ENCODE results near the gene ADGRD1.

The ADGRD1 gene

DNA sequence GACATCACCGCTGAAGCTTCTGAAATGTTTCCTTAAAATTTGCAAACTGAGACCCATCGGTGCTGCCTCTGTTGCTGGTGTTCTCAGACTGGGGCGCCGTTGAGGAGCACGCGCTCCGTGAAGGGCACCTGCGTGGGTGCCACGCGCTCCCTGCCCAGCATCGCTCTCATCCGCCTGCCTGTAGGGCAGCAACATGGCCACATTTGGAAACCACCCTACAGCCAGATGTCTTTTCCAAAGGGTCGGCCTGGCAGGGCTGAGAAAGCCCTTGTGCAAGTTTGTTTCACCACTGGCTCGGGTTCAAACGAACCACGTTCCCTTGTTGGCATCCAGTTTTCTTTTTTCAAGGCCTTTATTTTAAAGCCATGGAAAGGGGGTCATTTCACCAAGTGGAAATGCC, 13.9 kb downstream of the ADGRD1 start:
- TF ChIP-seq GLIS3 (CRISPR knock-in tag; IDR thresholded peaks at IDR 0.05) (no peak), TOX (CRISPR knock-in tag; IDR thresholded peaks at IDR 0.05; ENCODE audit: borderline replicate concordance) (no peak), TCF4 (CRISPR knock-in tag; IDR thresholded peaks at IDR 0.05; ENCODE audit: borderline replicate concordance) (no peak), ZFP30 (CRISPR knock-in tag; IDR thresholded peaks at IDR 0.05) (no peak), ZNF70 (CRISPR knock-in tag; IDR thresholded peaks at IDR 0.05) (no peak), ZNF8 (CRISPR knock-in tag; IDR thresholded peaks at IDR 0.05) (no peak), ISL1 (CRISPR knock-in tag; IDR thresholded peaks at IDR 0.05) (no peak), ZC3H10 (CRISPR knock-in tag; IDR thresholded peaks at IDR 0.05) (no peak), PPARA (CRISPR knock-in tag; IDR thresholded peaks at IDR 0.05; ENCODE audit: borderline replicate concordance) (no peak), ESRRG (CRISPR knock-in tag; IDR thresholded peaks at IDR 0.05) (no peak), ZNF565 (CRISPR knock-in tag; conservative IDR thresholded peaks at IDR 0.05; ENCODE audit: low read depth) (no peak), RARB (CRISPR knock-in tag; IDR thresholded peaks at IDR 0.05) (no peak), SNAI2 (CRISPR knock-in tag; IDR thresholded peaks at IDR 0.05) (no peak), ARNTL (CRISPR knock-in tag; IDR thresholded peaks at IDR 0.05; ENCODE audit: borderline replicate concordance, low read depth) (no peak), OSR1 (CRISPR knock-in tag; IDR thresholded peaks at IDR 0.05) (no peak)
- TF ChIP-seq, protein P1, sequence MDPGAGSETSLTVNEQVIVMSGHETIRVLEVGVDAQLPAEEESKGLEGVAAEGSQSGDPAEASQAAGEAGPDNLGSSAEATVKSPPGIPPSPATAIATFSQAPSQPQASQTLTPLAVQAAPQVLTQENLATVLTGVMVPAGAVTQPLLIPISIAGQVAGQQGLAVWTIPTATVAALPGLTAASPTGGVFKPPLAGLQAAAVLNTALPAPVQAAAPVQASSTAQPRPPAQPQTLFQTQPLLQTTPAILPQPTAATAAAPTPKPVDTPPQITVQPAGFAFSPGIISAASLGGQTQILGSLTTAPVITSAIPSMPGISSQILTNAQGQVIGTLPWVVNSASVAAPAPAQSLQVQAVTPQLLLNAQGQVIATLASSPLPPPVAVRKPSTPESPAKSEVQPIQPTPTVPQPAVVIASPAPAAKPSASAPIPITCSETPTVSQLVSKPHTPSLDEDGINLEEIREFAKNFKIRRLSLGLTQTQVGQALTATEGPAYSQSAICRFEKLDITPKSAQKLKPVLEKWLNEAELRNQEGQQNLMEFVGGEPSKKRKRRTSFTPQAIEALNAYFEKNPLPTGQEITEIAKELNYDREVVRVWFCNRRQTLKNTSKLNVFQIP (CRISPR knock-in tag; IDR thresholded peaks at IDR 0.05; ENCODE audit: borderline replicate concordance, low read depth): no peak
- TF ChIP-seq, protein P2, sequence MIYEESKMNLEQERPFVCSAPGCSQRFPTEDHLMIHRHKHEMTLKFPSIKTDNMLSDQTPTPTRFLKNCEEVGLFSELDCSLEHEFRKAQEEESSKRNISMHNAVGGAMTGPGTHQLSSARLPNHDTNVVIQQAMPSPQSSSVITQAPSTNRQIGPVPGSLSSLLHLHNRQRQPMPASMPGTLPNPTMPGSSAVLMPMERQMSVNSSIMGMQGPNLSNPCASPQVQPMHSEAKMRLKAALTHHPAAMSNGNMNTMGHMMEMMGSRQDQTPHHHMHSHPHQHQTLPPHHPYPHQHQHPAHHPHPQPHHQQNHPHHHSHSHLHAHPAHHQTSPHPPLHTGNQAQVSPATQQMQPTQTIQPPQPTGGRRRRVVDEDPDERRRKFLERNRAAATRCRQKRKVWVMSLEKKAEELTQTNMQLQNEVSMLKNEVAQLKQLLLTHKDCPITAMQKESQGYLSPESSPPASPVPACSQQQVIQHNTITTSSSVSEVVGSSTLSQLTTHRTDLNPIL (CRISPR knock-in tag; IDR thresholded peaks at IDR 0.05; ENCODE audit: low read depth): no peak
- TF ChIP-seq, protein P3, sequence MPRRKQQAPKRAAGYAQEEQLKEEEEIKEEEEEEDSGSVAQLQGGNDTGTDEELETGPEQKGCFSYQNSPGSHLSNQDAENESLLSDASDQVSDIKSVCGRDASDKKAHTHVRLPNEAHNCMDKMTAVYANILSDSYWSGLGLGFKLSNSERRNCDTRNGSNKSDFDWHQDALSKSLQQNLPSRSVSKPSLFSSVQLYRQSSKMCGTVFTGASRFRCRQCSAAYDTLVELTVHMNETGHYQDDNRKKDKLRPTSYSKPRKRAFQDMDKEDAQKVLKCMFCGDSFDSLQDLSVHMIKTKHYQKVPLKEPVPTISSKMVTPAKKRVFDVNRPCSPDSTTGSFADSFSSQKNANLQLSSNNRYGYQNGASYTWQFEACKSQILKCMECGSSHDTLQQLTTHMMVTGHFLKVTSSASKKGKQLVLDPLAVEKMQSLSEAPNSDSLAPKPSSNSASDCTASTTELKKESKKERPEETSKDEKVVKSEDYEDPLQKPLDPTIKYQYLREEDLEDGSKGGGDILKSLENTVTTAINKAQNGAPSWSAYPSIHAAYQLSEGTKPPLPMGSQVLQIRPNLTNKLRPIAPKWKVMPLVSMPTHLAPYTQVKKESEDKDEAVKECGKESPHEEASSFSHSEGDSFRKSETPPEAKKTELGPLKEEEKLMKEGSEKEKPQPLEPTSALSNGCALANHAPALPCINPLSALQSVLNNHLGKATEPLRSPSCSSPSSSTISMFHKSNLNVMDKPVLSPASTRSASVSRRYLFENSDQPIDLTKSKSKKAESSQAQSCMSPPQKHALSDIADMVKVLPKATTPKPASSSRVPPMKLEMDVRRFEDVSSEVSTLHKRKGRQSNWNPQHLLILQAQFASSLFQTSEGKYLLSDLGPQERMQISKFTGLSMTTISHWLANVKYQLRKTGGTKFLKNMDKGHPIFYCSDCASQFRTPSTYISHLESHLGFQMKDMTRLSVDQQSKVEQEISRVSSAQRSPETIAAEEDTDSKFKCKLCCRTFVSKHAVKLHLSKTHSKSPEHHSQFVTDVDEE (CRISPR knock-in tag; IDR thresholded peaks at IDR 0.05): no peak
- TF ChIP-seq, protein P4, sequence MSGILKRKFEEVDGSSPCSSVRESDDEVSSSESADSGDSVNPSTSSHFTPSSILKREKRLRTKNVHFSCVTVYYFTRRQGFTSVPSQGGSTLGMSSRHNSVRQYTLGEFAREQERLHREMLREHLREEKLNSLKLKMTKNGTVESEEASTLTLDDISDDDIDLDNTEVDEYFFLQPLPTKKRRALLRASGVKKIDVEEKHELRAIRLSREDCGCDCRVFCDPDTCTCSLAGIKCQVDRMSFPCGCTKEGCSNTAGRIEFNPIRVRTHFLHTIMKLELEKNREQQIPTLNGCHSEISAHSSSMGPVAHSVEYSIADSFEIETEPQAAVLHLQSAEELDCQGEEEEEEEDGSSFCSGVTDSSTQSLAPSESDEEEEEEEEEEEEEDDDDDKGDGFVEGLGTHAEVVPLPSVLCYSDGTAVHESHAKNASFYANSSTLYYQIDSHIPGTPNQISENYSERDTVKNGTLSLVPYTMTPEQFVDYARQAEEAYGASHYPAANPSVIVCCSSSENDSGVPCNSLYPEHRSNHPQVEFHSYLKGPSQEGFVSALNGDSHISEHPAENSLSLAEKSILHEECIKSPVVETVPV (CRISPR knock-in tag; IDR thresholded peaks at IDR 0.05): no peak
- no peak for ATAC-seq

DNA sequence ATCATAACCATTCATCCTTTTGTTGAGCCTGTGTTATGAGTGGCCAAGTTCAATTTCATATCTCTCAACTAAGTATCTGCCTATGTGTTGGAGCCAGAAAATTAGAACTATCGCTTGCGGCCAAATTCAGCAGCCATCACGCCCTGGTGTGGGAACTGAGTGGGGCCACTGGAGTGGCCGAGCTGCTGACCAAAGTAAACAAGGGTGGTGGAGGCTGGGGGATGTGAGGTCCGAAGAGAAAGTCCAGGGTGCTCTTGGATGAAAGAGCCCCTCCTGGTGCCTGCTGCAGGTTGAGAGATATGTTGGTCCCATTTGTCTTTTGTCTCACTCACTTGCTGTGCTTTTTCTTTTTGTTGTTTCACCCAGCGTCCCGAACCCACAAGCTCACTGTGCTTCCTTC, 14.9 kb downstream of the ADGRD1 start:
- ATAC-seq: no peak
- TF ChIP-seq, protein P2 (CRISPR knock-in tag; IDR thresholded peaks at IDR 0.05; ENCODE audit: low read depth): no peak
- TF ChIP-seq ZFP30 (CRISPR knock-in tag; IDR thresholded peaks at IDR 0.05) (no peak), ESRRG (CRISPR knock-in tag; IDR thresholded peaks at IDR 0.05) (no peak), ZC3H10 (CRISPR knock-in tag; IDR thresholded peaks at IDR 0.05) (no peak), CSDC2 (CRISPR knock-in tag; IDR thresholded peaks at IDR 0.05) (no peak), SNAI2 (CRISPR knock-in tag; IDR thresholded peaks at IDR 0.05) (no peak), GLIS3 (CRISPR knock-in tag; IDR thresholded peaks at IDR 0.05) (no peak)

GRCh38 chr12:130969223-130969622, 15.5 kb downstream of the ADGRD1 start:
- ATAC-seq: no peak
- TF ChIP-seq ZFP3 (CRISPR knock-in tag; IDR thresholded peaks at IDR 0.05): no peak
